Limb (tissue), 2 donors: Measurements from ENCODE around the gene MGP.

ENCODE experiments used
- DNase-seq, 2 donors: peaks; one replicate each; pipeline ENCODE4 v3.0.0-alpha.2; 2016; ENCODE audit errors: extremely low spot score in 2 of 2

The MGP gene

GRCh38 chr12:14885718-14886221 is at the start of gene MGP:
TSS of gene MGP (minus strand) at chr12:14885854. CDS start at chr12:14885791, 63 bp downstream.
- DNase-seq: peak; percentile 55 to 74

GRCh38 chr12:14935031-14935430 is 49.4 kb upstream of the MGP start:
- DNase-seq: no peak

- no peak for DNase-seq
These were observed 48.9 kb upstream of the MGP start for GRCh38 chr12:14934511-14934910.

GRCh38 chr12:14931791-14932560 is 46.3 kb upstream of the MGP start:
- no peak for DNase-seq

GRCh38 chr12:14931359-14931758 is 45.7 kb upstream of the MGP start:
- no peak for DNase-seq

GRCh38 chr12:14930299-14930698 is 44.6 kb upstream of the MGP start:
- DNase-seq: no peak

GRCh38 chr12:14928931-14929330 is 43.3 kb upstream of the MGP start:
- DNase-seq: peak; percentile 47 to 56

GRCh38 chr12:14927267-14927666 is 41.6 kb upstream of the MGP start:
- DNase-seq: no peak

GRCh38 chr12:14924541-14924940 is 38.9 kb upstream of the MGP start:
- DNase-seq: no peak

GRCh38 chr12:14923944-14924343 is 38.3 kb upstream of the MGP start:
- no peak for DNase-seq

GRCh38 chr12:14921218-14921617 is 35.6 kb upstream of the MGP start:
- no peak for DNase-seq

GRCh38 chr12:14920475-14921126 is 34.9 kb upstream of the MGP start:
- DNase-seq: no peak

GRCh38 chr12:14919455-14919854 is 33.8 kb upstream of the MGP start:
- no peak for DNase-seq

GRCh38 chr12:14915736-14916135 is 30.1 kb upstream of the MGP start:
- no peak for DNase-seq

- DNase-seq: peak; percentile 36 to 44
These were observed 27.7 kb upstream of the MGP start for GRCh38 chr12:14913381-14913781.

GRCh38 chr12:14911131-14911530 is 25.5 kb upstream of the MGP start:
- DNase-seq: no peak

GRCh38 chr12:14910090-14910915 is 24.6 kb upstream of the MGP start:
- DNase-seq: no peak

- no peak for DNase-seq
These were observed 22.3 kb upstream of the MGP start for GRCh38 chr12:14907953-14908352.

- DNase-seq: no peak
These were observed 20.5 kb upstream of the MGP start for GRCh38 chr12:14906114-14906513.

GRCh38 chr12:14905269-14906004 is 19.8 kb upstream of the MGP start:
- DNase-seq: peak in 1 of 2 donors; percentile 26

GRCh38 chr12:14904854-14905253 is 19.2 kb upstream of the MGP start:
- no peak for DNase-seq
